ENCODE measurements around the gene CNGA3. TPM values are rescaled to one million over a fixed set of nuclear protein-coding genes. Genes with fewer than 3 reads are reported as not detected.

Gene CNGA3
- total and polyA plus RNA-seq, 2 of the 8 experiments (the other 6 are each of a cell fraction or from before 2014, with no cell fraction given) = 0.02 TPM; not detected in 1

- FAIRE-seq = no peak
- no peak within 1 kb of the TSS for H3K14ac ChIP-seq (ENCODE audit: insufficient read length)
- CTCF ChIA-PET (ENCODE audit: partially characterized antibody) = interaction anchor here (0.5 to 1.9 kb wide), 2 partner anchors 13 to 669 kb away, joined by 3 to 4 read pairs; no protein-coding TSS in a partner anchor
- peak within 1 kb of the TSS; percentile 99 for H2AFZ ChIP-seq (ENCODE audit: low read length)
- peak within 1 kb of the TSS; percentile 75; the same call in 1 of the 2 replicates for H3K18ac ChIP-seq (ENCODE audit: extremely low read depth, low read length)
- H3K9me3 ChIP-seq (ENCODE audit: insufficient read depth in 2 of 2, low read depth in 1 of 2, low read length in 1 of 2) = peaks cover 0 to 2% of the 10 kb centered on the region in 2 experiments; a peak in 1 of 4 replicates
- H3K4me2 ChIP-seq (ENCODE audit: insufficient read depth in 1 of 2, low read depth in 2 of 2, low read length in 2 of 2) = peak within 1 kb of the TSS; percentile 85
- no peak within 1 kb of the TSS for H3K4ac ChIP-seq (replicated peaks; ENCODE audit: insufficient read length, low read depth, low read length)
- no peaks in the 10 kb centered on the region for H3K27me3 ChIP-seq (replicated peaks in 1 of 4; ENCODE audit: control insufficient read depth in 3 of 4, extremely low read depth in 1 of 4, insufficient read depth in 3 of 4, low read length in 3 of 4)
- H3K27ac ChIP-seq (ENCODE audit: low read depth, low read length) = no peak within 1 kb of the TSS
- H2AK5ac ChIP-seq (ENCODE audit: low read depth, low read length) = no peak within 1 kb of the TSS
- peaks cover 4 to 11% of the 10 kb centered on the region in 2 experiments for H4K20me1 ChIP-seq (replicated peaks in 1 of 2; ENCODE audit: control insufficient read depth in 1 of 2, insufficient read depth in 2 of 2, low read length in 2 of 2)
- H3K36me3 ChIP-seq (ENCODE audit: control insufficient read depth in 2 of 4, insufficient read depth in 4 of 4, low read length in 3 of 4) = no peaks in the 10 kb centered on the region
- DNase-seq (ENCODE audit: low read depth in 1 of 2, low spot score in 2 of 2) = peak in 1 of 2 experiments; percentile 90
- no peak within 1 kb of the TSS for H2BK15ac ChIP-seq (ENCODE audit: low read length)
- H3K4me3 ChIP-seq (ENCODE audit: extremely low read depth in 1 of 4, insufficient read depth in 2 of 4, low read depth in 3 of 4, low read length in 4 of 4) = peak within 1 kb of the TSS; percentile 64 to 94 (median 80)
- WGBS, 2 experiments (ENCODE audit: extremely low coverage in 1 of 2, insufficient coverage in 1 of 2, insufficient read length in 1 of 2, insufficient replicate concordance in 2 of 2, low coverage in 1 of 2, low lambda C conversion rate in 2 of 2, missing lambda C conversion rate in 1 of 2) = 5% methylated on average over 25 of the region's 75 CpGs; no CpG with 5 or more reads in 1 of the 2 experiments
- H3K79me1 ChIP-seq (ENCODE audit: low read depth, low read length) = peaks cover 8% of the 10 kb centered on the region
- no peak within 1 kb of the TSS for H2BK5ac ChIP-seq (ENCODE audit: low read depth, low read length)
- H3K23ac ChIP-seq (ENCODE audit: insufficient read length) = no peak within 1 kb of the TSS
- H3K79me2 ChIP-seq (ENCODE audit: control insufficient read depth in 1 of 2, insufficient read depth in 2 of 2, low read length in 2 of 2) = peaks cover 4 to 44% of the 10 kb centered on the region in 2 experiments
- H2BK20ac ChIP-seq (ENCODE audit: low read length) = no peak within 1 kb of the TSS
- peak within 1 kb of the TSS; percentile 14 for H4K5ac ChIP-seq (ENCODE audit: insufficient read length, low read depth, low read length)
- H2BK120ac ChIP-seq (replicated peaks; ENCODE audit: low read depth, low read length) = no peak within 1 kb of the TSS
- no peak within 1 kb of the TSS for H4K91ac ChIP-seq (replicated peaks; ENCODE audit: insufficient read length, low read length)
- H3K23me2 ChIP-seq (ENCODE audit: low read depth, low read length) = peaks cover 8% of the 10 kb centered on the region
- H3K9ac ChIP-seq (replicated peaks in 1 of 4; ENCODE audit: extremely low read depth in 1 of 4, low read depth in 3 of 4, low read length in 3 of 4) = peak within 1 kb of the TSS; percentile 36 to 91 (median 48)
- no peak within 1 kb of the TSS for H3K56ac ChIP-seq (replicated peaks; ENCODE audit: insufficient read length, low read depth, low read length)
- POLR2A ChIA-PET (ENCODE audit: partially characterized antibody) = interaction anchor here (1.1 kb wide), 1 partner anchor 9 kb away, joined by 4 read pairs; no protein-coding TSS in a partner anchor
- H4K8ac ChIP-seq (ENCODE audit: extremely low read depth, insufficient read depth, low read length) = peak within 1 kb of the TSS; percentile 73; the same call in 1 of the 2 replicates
- H2BK12ac ChIP-seq (ENCODE audit: low read depth, low read length) = no peak within 1 kb of the TSS
- peaks cover 0 to 23% (median 19%) of the 10 kb centered on the region in 4 experiments; a peak in 6 of 7 replicates for H3K4me1 ChIP-seq (replicated peaks in 1 of 4; ENCODE audit: control insufficient read depth in 3 of 4, insufficient read depth in 4 of 4, low read length in 3 of 4)
- TF ChIP-seq NRF1 (IDR thresholded peaks at IDR 0.05; ENCODE audit: low read depth, low read length) (peak; percentile 65), PHF8 (conservative IDR thresholded peaks at IDR 0.05; ENCODE audit: low read depth, low read length) (peak; percentile 57; the same call in 1 of the 2 replicates), SIX5 (IDR thresholded peaks at IDR 0.05; ENCODE audit: low read depth, low read length) (no peak), POLR2AphosphoS5 (IDR thresholded peaks at IDR 0.05; ENCODE audit: low read depth, low read length) (0 out of 2 replicates have a peak, but pooled peaks have one; percentile 14), RBBP5 (IDR thresholded peaks at IDR 0.05; ENCODE audit: borderline replicate concordance, low read depth, low read length) (peak; percentile 42; the same call in 1 of the 2 replicates), RAD21 (IDR thresholded peaks at IDR 0.05 in 1 of 2, conservative IDR thresholded peaks at IDR 0.05 in 1 of 2; ENCODE audit: low read depth in 2 of 2, low read length in 2 of 2) (peak in 1 of 2 experiments; percentile 36; a peak in 1 of 4 replicates), CTCF (IDR thresholded peaks at IDR 0.05; ENCODE audit: control extremely low read depth in 1 of 3, insufficient read depth in 1 of 3, low read depth in 1 of 3, low read length in 3 of 3) (peak in 2 of 3 experiments; percentile 24 to 35; a peak in 3 of 4 replicates), POLR2A (IDR thresholded peaks at IDR 0.05; ENCODE audit: control extremely low read depth in 1 of 2, low read depth in 2 of 2, low read length in 2 of 2) (peak in 1 of 2 experiments; percentile 48; a peak in 1 of 3 replicates)
Observed at GRCh38 chr2:98444436-98445176, 98.3 kb downstream of the CNGA3 start, which contains the start of gene INPP4A. Gene INPP4A (plus strand): TSS chr2:98444858. CDS start chr2:98520049, 75,191 bp downstream.
